ENCODE data around the gene CKS2. TPM values are rescaled to one million over a fixed set of nuclear protein-coding genes. Genes with fewer than 3 reads are reported as not detected.
A peak's percentile ranks its signal among the peaks of the same experiment; 100 is the strongest.
"Not testable (repeated sequence)": the region's sequence is repeated elsewhere in the genome, so short reads cannot be mapped to it uniquely, and the experiment has no call there.

Gene CKS2
- total RNA-seq (10 to 100 TPM in 2 of 4 donors, 1 to 10 TPM in 2; 3.6 to 14.4 (median 10.6) TPM), polyA plus RNA-seq (100 to 1,000 TPM in 1 of 3 donors, 10 to 100 TPM in 2; 25.6 to 170 (median 68.3) TPM)
- long read RNA-seq, donor 1, partial matches to known transcripts, result 2 of 4 reads
- long read RNA-seq, donor 1, other reads (novel, unspliced or antisense), result 0 of 4 reads
- long read RNA-seq, donor 2, result 0 reads

- peaks cover 22% of the 10 kb centered on the region for H3K4me1 ChIP-seq
- intact Hi-C loops (cut with DNase I), result loop anchor here in 1 of 2 donors (5.0 kb wide), 1 partner anchor 797 kb away; no protein-coding TSS in a partner anchor
- H3K36me3 ChIP-seq (ENCODE audit: insufficient read depth in 1 of 2, low read depth in 1 of 2), result peaks cover 0 to 26% of the 10 kb centered on the region in 2 donors
- WGBS, 3 donors, result 0% methylated on average over 64 to 86 of the region's 86 CpGs
- no peaks in the 10 kb centered on the region for H3K9me3 ChIP-seq
- ATAC-seq (peak; percentile 94 to 97 (median 96)), DNase-seq (peak; percentile 100)
- H3K27me3 ChIP-seq (ENCODE audit: insufficient read depth in 3 of 3, low read length in 2 of 3), result no peaks in the 10 kb centered on the region
- H3K27ac ChIP-seq, result peak within 1 kb of the TSS; percentile 100
- peak within 1 kb of the TSS; percentile 76 for H3K4me3 ChIP-seq
- TF ChIP-seq CTCF (IDR thresholded peaks at IDR 0.05), result no peak
Measured at GRCh38 chr9:89310475-89311345, at the start of gene CKS2. CKS2 (plus strand) TSS chr9:89311195; CDS start chr9:89311293, 98 bp downstream.

GRCh38 chr9:89273528-89274279 is 37.3 kb upstream of the CKS2 start:
- H3K9me3 ChIP-seq, result peaks cover 11% of the 10 kb centered on the region
- no peak for DNase-seq
- no peaks in the 10 kb centered on the region for H3K36me3 ChIP-seq (ENCODE audit: insufficient read depth in 1 of 2, low read depth in 1 of 2)
- H3K4me1 ChIP-seq, result no peaks in the 10 kb centered on the region
- H3K27ac ChIP-seq, result no peak overlapping the region
- H3K4me3 ChIP-seq, result no peak overlapping the region
- H3K27me3 ChIP-seq (ENCODE audit: insufficient read depth in 3 of 3, low read length in 2 of 3), result no peaks in the 10 kb centered on the region
- no peak for ATAC-seq
- intact Hi-C loops (cut with DNase I), result no loop called here
- no peak for TF ChIP-seq CTCF (IDR thresholded peaks at IDR 0.05)
- 73 to 95% (median 95%) methylated on average over 3 of the region's 3 CpGs for WGBS, 3 donors

- Histone ChIP-seq H3K36me3 (ENCODE audit: insufficient read depth in 1 of 2, low read depth in 1 of 2) (no peaks in the 10 kb centered on the region), H3K9me3 (peaks cover 11% of the 10 kb centered on the region), H3K27me3 (ENCODE audit: insufficient read depth in 3 of 3, low read length in 2 of 3) (no peaks in the 10 kb centered on the region), H3K27ac (no peak overlapping the region), H3K4me3 (no peak overlapping the region), H3K4me1 (no peaks in the 10 kb centered on the region)
- ATAC-seq, result no peak
- no peak for DNase-seq
- no peak for TF ChIP-seq CTCF (IDR thresholded peaks at IDR 0.05)
- WGBS, 3 donors, result 81 to 91% (median 90%) methylated on average over 5 of the region's 5 CpGs
- intact Hi-C loops (cut with DNase I), result no loop called here
Measured at GRCh38 chr9:89274838-89275237, 36.2 kb upstream of the CKS2 start.

GRCh38 chr9:89276040-89276439 is 35.0 kb upstream of the CKS2 start:
- H3K4me1 ChIP-seq; H3K4me3 ChIP-seq; H3K27ac ChIP-seq; intact Hi-C loops (cut with DNase I); ATAC-seq; H3K27me3 ChIP-seq (ENCODE audit: insufficient read depth in 3 of 3, low read length in 2 of 3); DNase-seq; H3K36me3 ChIP-seq (ENCODE audit: insufficient read depth in 1 of 2, low read depth in 1 of 2): not testable (repeated sequence)
- H3K9me3 ChIP-seq, result peaks cover 11% of the 10 kb centered on the region
- 97 to 100% (median 99%) methylated on average over 2 of the region's 2 CpGs for WGBS, 3 donors

GRCh38 chr9:89277043-89277442 is 34.0 kb upstream of the CKS2 start:
- no peak for ATAC-seq
- Histone ChIP-seq H3K36me3 (ENCODE audit: insufficient read depth in 1 of 2, low read depth in 1 of 2) (no peaks in the 10 kb centered on the region), H3K9me3 (peaks cover 11% of the 10 kb centered on the region), H3K27me3 (ENCODE audit: insufficient read depth in 3 of 3, low read length in 2 of 3) (no peaks in the 10 kb centered on the region), H3K27ac (no peak overlapping the region), H3K4me1 (no peaks in the 10 kb centered on the region), H3K4me3 (no peak overlapping the region)
- no peak for DNase-seq
- WGBS, 3 donors, result 94 to 100% (median 98%) methylated on average over 2 of the region's 2 CpGs
- intact Hi-C loops (cut with DNase I), result no loop called here
- TF ChIP-seq CTCF (IDR thresholded peaks at IDR 0.05), result no peak

All from psoas muscle (tissue), 8 donors.